Measurements from ENCODE around the gene GPD1. TPM values are rescaled to one million over a fixed set of nuclear protein-coding genes. Genes with fewer than 3 reads are reported as not detected.

The GPD1 gene
- total RNA-seq, 4 donors from 2014 or later: 41.3 to 409 (median 291) TPM

DNA sequence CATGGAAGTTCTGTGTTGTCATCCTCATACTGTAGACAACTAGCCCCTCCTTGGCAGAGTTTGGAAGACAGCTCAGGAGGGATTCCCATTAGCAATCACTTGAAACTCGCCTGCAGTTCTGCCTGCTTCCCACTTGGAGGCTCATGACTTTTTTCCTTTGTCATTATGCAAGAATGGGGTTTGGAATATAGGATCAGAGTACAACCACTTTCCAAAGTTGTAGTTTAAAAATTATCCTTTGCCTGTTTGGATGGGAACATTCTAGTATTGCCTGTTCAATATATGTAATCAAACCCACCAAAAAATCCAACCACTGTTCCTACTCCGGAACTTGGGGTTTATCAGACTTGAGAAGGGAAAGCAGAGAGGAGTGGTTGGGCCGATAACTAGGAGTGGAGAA lies 2.1 kb upstream of the GPD1 start:
- no peaks in the 10 kb centered on the region for H3K27me3 ChIP-seq
- H3K27ac ChIP-seq: no peak overlapping the region
- DNase-seq: no peak
- TF ChIP-seq POLR2A (IDR thresholded peaks at IDR 0.05) (no peak), CTCF (IDR thresholded peaks at IDR 0.05) (peak in 4 of 6 experiments; percentile 11 to 63 (median 62))
- peaks cover 0 to 38% (median 0%) of the 10 kb centered on the region in 3 donors for H3K36me3 ChIP-seq
- no peak overlapping the region for H3K4me3 ChIP-seq
- peaks cover 0 to 28% (median 2%) of the 10 kb centered on the region in 4 donors for H3K4me1 ChIP-seq
- no peaks in the 10 kb centered on the region for H3K9me3 ChIP-seq

GRCh38 chr12:50102131-50102531 lies 1.7 kb upstream of the GPD1 start:
- Histone ChIP-seq H3K9me3 (no peaks in the 10 kb centered on the region), H3K4me1 (peaks cover 0 to 33% (median 2%) of the 10 kb centered on the region in 4 donors), H3K36me3 (peaks cover 0 to 34% (median 0%) of the 10 kb centered on the region in 3 donors), H3K27me3 (no peaks in the 10 kb centered on the region), H3K27ac (peak overlapping the region in 1 of 4 donors; percentile 85), H3K4me3 (no peak overlapping the region)
- no peak for DNase-seq
- no peak for TF ChIP-seq CTCF (IDR thresholded peaks at IDR 0.05)
- TF ChIP-seq POLR2A (IDR thresholded peaks at IDR 0.05): no peak

GRCh38 chr12:50102646-50103309 lies 1.0 kb upstream of the GPD1 start:
- DNase-seq: peak in 1 of 3 donors; percentile 51
- no peaks in the 10 kb centered on the region for H3K27me3 ChIP-seq
- no peaks in the 10 kb centered on the region for H3K9me3 ChIP-seq
- H3K4me1 ChIP-seq: peaks cover 0 to 33% (median 2%) of the 10 kb centered on the region in 4 donors
- H3K36me3 ChIP-seq: peaks cover 0 to 27% (median 0%) of the 10 kb centered on the region in 3 donors
- TF ChIP-seq CTCF (IDR thresholded peaks at IDR 0.05) (no peak), POLR2A (IDR thresholded peaks at IDR 0.05) (no peak)
- H3K4me3 ChIP-seq: no peak overlapping the region
- H3K27ac ChIP-seq: peak overlapping the region in 1 of 4 donors; percentile 85

- H3K27ac ChIP-seq: peak overlapping the region in 2 of 4 donors; percentile 71 to 85
- no peaks in the 10 kb centered on the region for H3K9me3 ChIP-seq
- H3K36me3 ChIP-seq: peaks cover 0 to 21% (median 0%) of the 10 kb centered on the region in 3 donors
- DNase-seq: no peak
- no peak for TF ChIP-seq CTCF (IDR thresholded peaks at IDR 0.05)
- no peak for TF ChIP-seq POLR2A (IDR thresholded peaks at IDR 0.05)
- no peaks in the 10 kb centered on the region for H3K27me3 ChIP-seq
- H3K4me3 ChIP-seq: peak overlapping the region in 2 of 4 donors; percentile 54 to 56
- peaks cover 0 to 33% (median 2%) of the 10 kb centered on the region in 4 donors for H3K4me1 ChIP-seq
Measured at GRCh38 chr12:50103351-50103750, 457 bp upstream of the GPD1 start.

- peak overlapping the region in 3 of 4 donors; percentile 61 to 85 (median 71) for H3K27ac ChIP-seq
- peaks cover 0 to 8% (median 0%) of the 10 kb centered on the region in 3 donors for H3K36me3 ChIP-seq
- peaks cover 4 to 43% (median 6%) of the 10 kb centered on the region in 4 donors for H3K4me1 ChIP-seq
- peak overlapping the region in 3 of 4 donors; percentile 11 to 56 (median 54) for H3K4me3 ChIP-seq
- TF ChIP-seq POLR2A (IDR thresholded peaks at IDR 0.05) (peak; percentile 33 to 86), CTCF (IDR thresholded peaks at IDR 0.05) (no peak)
- peak in 2 of 3 donors; percentile 74 to 84 for DNase-seq
- no peaks in the 10 kb centered on the region for H3K27me3 ChIP-seq
- H3K9me3 ChIP-seq: no peaks in the 10 kb centered on the region
Measured at GRCh38 chr12:50104417-50105366, 884 bp downstream of the GPD1 start.
